PC-3 (cell line): ENCODE results near the gene TRAF3. TPM values are rescaled to one million over a fixed set of nuclear protein-coding genes. Genes with fewer than 3 reads are reported as not detected.

Source experiments
- ATAC-seq: fragments of 200-7000 bp; cut with Tn5 transposase; 2 replicates; pipeline ENCODE4 v1.9.1; 2020; ENCODE audit warnings: mild to moderate bottlenecking, moderate library complexity
- BruUV-seq: library from RNA; stranded (reverse); fragments of 400-500 nt; replicated peaks from 2 replicates; lab custom pipeline; 2021; lab: Mats Ljungman, UMichigan
- CTCF ChIA-PET: fragments of 300-600 bp; sonication (Branson Sonifier 250); formaldehyde crosslinking; loops from one replicate; lab custom pipeline; 2022; ENCODE audit warnings: antibody characterized with exemption; lab: Charles Lee
- POLR2A ChIA-PET: fragments of 300-600 bp; sonication (Branson Sonifier 250); formaldehyde crosslinking; loops from one replicate; lab custom pipeline; 2022; ENCODE audit warnings: antibody characterized with exemption; ENCODE audit not compliant: unreplicated experiment; lab: Charles Lee
- DNase-seq: peaks from one replicate; pipeline ENCODE4 v3.0.0-alpha.2; 2015
- H2AFZ ChIP-seq: fragments of 300-600 bp; sonication (generic); 2 replicates; pipeline ENCODE4 v1.6.0; 2016; ENCODE audit warnings: antibody characterized with exemption, low read length
- H3F3A ChIP-seq: fragments of 300-600 bp; sonication (generic); one replicate; pipeline ENCODE4 v1.6.0; 2017; ENCODE audit warnings: antibody characterized with exemption, low read length, control low read depth, mild to moderate bottlenecking; ENCODE audit not compliant: unreplicated experiment
- H3K27ac ChIP-seq: fragments of 300-600 bp; sonication (generic); 2 replicates; pipeline ENCODE4 v1.5.1; 2016; ENCODE audit warnings: mild to moderate bottlenecking, low read length
- H3K27me3 ChIP-seq: fragments of 300-600 bp; sonication (generic); 2 replicates; pipeline ENCODE4 v1.6.1; 2016; ENCODE audit warnings: low read length, mixed read lengths
- H3K36me3 ChIP-seq: fragments of 300-600 bp; sonication (generic); 2 replicates; pipeline ENCODE4 v1.6.1; 2016; ENCODE audit warnings: low read depth, mixed run types, low read length, mixed read lengths
- H3K4me1 ChIP-seq: fragments of 300-600 bp; sonication (generic); 2 replicates; pipeline ENCODE4 v1.5.1; 2016; ENCODE audit warnings: low read length; ENCODE audit not compliant: insufficient read depth
- H3K4me2 ChIP-seq: fragments of 300-600 bp; sonication (generic); 2 replicates; pipeline ENCODE4 v1.6.0; 2016; ENCODE audit warnings: low read length
- H3K4me3 ChIP-seq: fragments of 300-600 bp; sonication (generic); 2 replicates; pipeline ENCODE4 v1.5.1; 2016; ENCODE audit warnings: mild to moderate bottlenecking, low read length, mixed read lengths
- H3K79me2 ChIP-seq: fragments of 300-600 bp; sonication (generic); 2 replicates; pipeline ENCODE4 v1.6.1; 2017; ENCODE audit warnings: low read length, mixed read lengths
- H3K9ac ChIP-seq: fragments of 300-600 bp; sonication (generic); 2 replicates; pipeline ENCODE4 v1.6.0; 2016; ENCODE audit warnings: mild to moderate bottlenecking, low read length
- H3K9me2 ChIP-seq: fragments of 300-600 bp; sonication (generic); replicated peaks from 2 replicates; pipeline ENCODE4 v1.6.1; 2016; ENCODE audit warnings: mixed run types, low read length, mixed read lengths
- H3K9me3 ChIP-seq: fragments of 300-600 bp; sonication (generic); 2 replicates; pipeline ENCODE4 v1.6.1; 2016; ENCODE audit warnings: low read length, mixed read lengths
- H4K20me1 ChIP-seq: fragments of 300-600 bp; sonication (generic); 2 replicates; pipeline ENCODE4 v1.6.1; 2016; ENCODE audit warnings: low read length, mixed read lengths
- CTCF ChIP-seq: fragments of 300-600 bp; sonication (generic); conservative IDR thresholded peaks from 2 replicates; pipeline ENCODE4 v1.5.1; 2017; ENCODE audit warnings: antibody characterized with exemption, low read depth, mild to moderate bottlenecking, low read length
- EZH2 ChIP-seq: fragments of 300-600 bp; sonication (generic); IDR thresholded peaks from one replicate; pipeline ENCODE4 v1.6.1; 2017; ENCODE audit warnings: antibody characterized with exemption, mild to moderate bottlenecking, low read length; ENCODE audit not compliant: unreplicated experiment
- EZH2phosphoT487 ChIP-seq: fragments of 300-600 bp; sonication (generic); IDR thresholded peaks from 2 replicates; pipeline ENCODE4 v1.6.1; 2018; ENCODE audit warnings: mild to moderate bottlenecking, antibody characterized with exemption, low read length, borderline replicate concordance
- intact Hi-C: fragments of 100-400 bp; cut with micrococcal nuclease; formaldehyde crosslinking; loops from 2 replicates; pipeline ENCODE4 v1.9.0; 2023
- total RNA-seq: library from RNA; depleted of rRNA; stranded (reverse); fragments of >200 nt; gene quantifications from 2 replicates; pipeline ENCODE4 v1.2.3, GENCODE V29; 2014

TRAF3 gene
- total RNA-seq, 1 experiment from 2014 or later, result 19.4 TPM

GRCh38 chr14:102943979-102944378 lies 166.7 kb downstream of the TRAF3 start:
- POLR2A ChIA-PET, result interaction anchor here (0.6 kb wide), 1 partner anchor 9 kb away, joined by 5 read pairs; no protein-coding TSS in a partner anchor
- TSS peak; percentile 35 for BruUV-seq
- no peak overlapping the region for H3K27ac ChIP-seq
- no peaks in the 10 kb centered on the region for H3K79me2 ChIP-seq
- H3K27me3 ChIP-seq, result no peaks in the 10 kb centered on the region
- TF ChIP-seq EZH2phosphoT487 (no peak), EZH2 (no peak), CTCF (no peak)
- ATAC-seq (no peak), DNase-seq (no peak)
- H4K20me1 ChIP-seq, result no peaks in the 10 kb centered on the region
- H3K36me3 ChIP-seq, result peaks cover 45% of the 10 kb centered on the region
- no peaks in the 10 kb centered on the region for H3K9me3 ChIP-seq
- no peak overlapping the region for H3K4me2 ChIP-seq
- H3K4me3 ChIP-seq, result no peak overlapping the region
- H3K9me2 ChIP-seq, result no peaks in the 10 kb centered on the region
- H2AFZ ChIP-seq, result no peak overlapping the region
- no peaks in the 10 kb centered on the region for H3F3A ChIP-seq
- intact Hi-C loops, result no loop called here
- CTCF ChIA-PET, result no interaction called here
- H3K9ac ChIP-seq, result no peak overlapping the region
- H3K4me1 ChIP-seq, result peaks cover 3% of the 10 kb centered on the region

- POLR2A ChIA-PET, result interaction anchor here (0.6 kb wide), 1 partner anchor 10 kb away, joined by 5 read pairs; no protein-coding TSS in a partner anchor
- Histone ChIP-seq H3K36me3 (peaks cover 44% of the 10 kb centered on the region), H3K9me2 (no peaks in the 10 kb centered on the region), H3K79me2 (no peaks in the 10 kb centered on the region), H3K4me1 (peaks cover 10% of the 10 kb centered on the region), H3K27me3 (no peaks in the 10 kb centered on the region), H3K4me2 (no peak overlapping the region), H2AFZ (no peak overlapping the region), H3K9ac (no peak overlapping the region), H3K27ac (no peak overlapping the region), H3F3A (no peaks in the 10 kb centered on the region), H4K20me1 (no peaks in the 10 kb centered on the region), H3K9me3 (no peaks in the 10 kb centered on the region), H3K4me3 (no peak overlapping the region)
- DNase-seq (no peak), ATAC-seq (no peak)
- TF ChIP-seq CTCF, result no peak
- no peak for TF ChIP-seq EZH2phosphoT487
- TF ChIP-seq EZH2, result no peak
- CTCF ChIA-PET, result no interaction called here
- BruUV-seq, result no TSS peak
- intact Hi-C loops, result no loop called here
Observed at GRCh38 chr14:102944448-102945330, 167.4 kb downstream of the TRAF3 start.
